Measurements from ENCODE around the gene HTT.

DNA sequence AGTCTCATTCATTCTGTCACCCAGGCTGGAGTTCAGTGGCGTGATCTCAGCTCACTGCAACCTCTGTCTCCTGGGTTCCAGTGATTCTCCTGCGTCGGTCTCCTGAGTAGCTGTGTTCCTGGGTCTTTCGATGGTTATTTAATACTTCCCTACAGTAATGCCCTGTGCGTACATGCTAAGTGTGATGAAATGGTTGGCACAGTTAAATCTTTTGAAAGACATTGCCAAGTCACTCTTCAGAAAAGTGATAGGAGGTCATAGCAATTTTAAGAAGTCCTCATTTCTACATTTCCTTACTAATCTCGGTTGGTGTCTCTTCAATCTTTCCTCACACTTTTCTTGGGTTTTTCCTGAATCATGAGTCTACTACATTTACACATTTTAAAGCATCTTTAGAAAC is 14.5 kb upstream of the HTT start:
- TF ChIP-seq, protein P1, sequence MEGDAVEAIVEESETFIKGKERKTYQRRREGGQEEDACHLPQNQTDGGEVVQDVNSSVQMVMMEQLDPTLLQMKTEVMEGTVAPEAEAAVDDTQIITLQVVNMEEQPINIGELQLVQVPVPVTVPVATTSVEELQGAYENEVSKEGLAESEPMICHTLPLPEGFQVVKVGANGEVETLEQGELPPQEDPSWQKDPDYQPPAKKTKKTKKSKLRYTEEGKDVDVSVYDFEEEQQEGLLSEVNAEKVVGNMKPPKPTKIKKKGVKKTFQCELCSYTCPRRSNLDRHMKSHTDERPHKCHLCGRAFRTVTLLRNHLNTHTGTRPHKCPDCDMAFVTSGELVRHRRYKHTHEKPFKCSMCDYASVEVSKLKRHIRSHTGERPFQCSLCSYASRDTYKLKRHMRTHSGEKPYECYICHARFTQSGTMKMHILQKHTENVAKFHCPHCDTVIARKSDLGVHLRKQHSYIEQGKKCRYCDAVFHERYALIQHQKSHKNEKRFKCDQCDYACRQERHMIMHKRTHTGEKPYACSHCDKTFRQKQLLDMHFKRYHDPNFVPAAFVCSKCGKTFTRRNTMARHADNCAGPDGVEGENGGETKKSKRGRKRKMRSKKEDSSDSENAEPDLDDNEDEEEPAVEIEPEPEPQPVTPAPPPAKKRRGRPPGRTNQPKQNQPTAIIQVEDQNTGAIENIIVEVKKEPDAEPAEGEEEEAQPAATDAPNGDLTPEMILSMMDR (IDR thresholded peaks at IDR 0.05; ENCODE audit: low read depth, low read length, missing input control) = no peak
- no peak for TF ChIP-seq JUND (IDR thresholded peaks at IDR 0.05)
- TF ChIP-seq, protein P2, sequence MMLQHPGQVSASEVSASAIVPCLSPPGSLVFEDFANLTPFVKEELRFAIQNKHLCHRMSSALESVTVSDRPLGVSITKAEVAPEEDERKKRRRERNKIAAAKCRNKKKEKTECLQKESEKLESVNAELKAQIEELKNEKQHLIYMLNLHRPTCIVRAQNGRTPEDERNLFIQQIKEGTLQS (IDR thresholded peaks at IDR 0.05) = no peak
